Neuronal stem cell (in vitro differentiated cells): ENCODE data around the gene TBC1D7.

Source experiments
- DNase-seq: peaks from one replicate; pipeline ENCODE4 v3.0.0-alpha.2; 2013; ENCODE audit warnings: low spot score
- H2AFZ ChIP-seq: one replicate; pipeline ENCODE4 v1.6.1; 2013; ENCODE audit warnings: mild to moderate bottlenecking, low read length, inconsistent platforms
- H2AK5ac ChIP-seq: 2 replicates; pipeline ENCODE4 v1.6.1; 2013; ENCODE audit warnings: low read depth, mild to moderate bottlenecking, inconsistent platforms, low read length, moderate library complexity, mixed read lengths
- H2BK120ac ChIP-seq: 2 replicates; pipeline ENCODE4 v1.6.1; 2013; ENCODE audit warnings: low read depth, mild to moderate bottlenecking, inconsistent platforms, low read length, moderate library complexity, mixed read lengths
- H2BK12ac ChIP-seq: one replicate; pipeline ENCODE4 v1.6.1; 2013; ENCODE audit warnings: low read length, inconsistent platforms
- H2BK15ac ChIP-seq: 2 replicates; pipeline ENCODE4 v1.6.1; 2013; ENCODE audit warnings: mild to moderate bottlenecking, low read length, inconsistent platforms, mixed read lengths
- H2BK5ac ChIP-seq: one replicate; pipeline ENCODE4 v1.6.1; 2013; ENCODE audit warnings: inconsistent platforms, mild to moderate bottlenecking, low read length, moderate library complexity
- H3K14ac ChIP-seq: one replicate; pipeline ENCODE4 v1.6.1; 2013; ENCODE audit warnings: low read length, inconsistent platforms
- H3K18ac ChIP-seq: 2 replicates; pipeline ENCODE4 v1.6.1; 2013; ENCODE audit warnings: low read length, inconsistent platforms
- H3K23ac ChIP-seq: 2 replicates; pipeline ENCODE4 v1.6.1; 2013; ENCODE audit warnings: low read depth, mild to moderate bottlenecking, mixed read lengths, low read length, inconsistent platforms; ENCODE audit not compliant: poor library complexity
- H3K27ac ChIP-seq: replicated peaks from 3 replicates; pipeline ENCODE4 v1.5.1; 2013; ENCODE audit warnings: low read length, inconsistent platforms
- H3K27me3 ChIP-seq, 3 experiments: 2 replicates each; pipeline ENCODE4 v1.6.1; 2013; ENCODE audit warnings: low read length in 3 of 3, mild to moderate bottlenecking in 2 of 3, inconsistent platforms in 1 of 3, low read depth in 1 of 3, mixed read lengths in 1 of 3, moderate library complexity in 1 of 3; ENCODE audit not compliant: control insufficient read depth in 3 of 3, insufficient read depth in 3 of 3
- H3K36me3 ChIP-seq, 2 donors: replicated peaks in 1 of 2; 2 replicates each; pipeline ENCODE4 v1.6.1; 2013; ENCODE audit warnings: low read length in 2 of 2; ENCODE audit not compliant: control insufficient read depth in 2 of 2, insufficient read depth in 2 of 2
- H3K4ac ChIP-seq: 2 replicates; pipeline ENCODE4 v1.6.1; 2013; ENCODE audit warnings: inconsistent platforms, mild to moderate bottlenecking, low read length, moderate library complexity
- H3K4me1 ChIP-seq, 2 donors: 1 replicate in 1 of 2; 2 replicates in 1 of 2; pipeline ENCODE4 v1.6.1; 2013; ENCODE audit warnings: low read length in 2 of 2, low read depth in 1 of 2; ENCODE audit not compliant: control insufficient read depth in 2 of 2, insufficient read depth in 1 of 2
- H3K4me2 ChIP-seq: one replicate; pipeline ENCODE4 v1.6.1; 2013; ENCODE audit warnings: mild to moderate bottlenecking, low read length, inconsistent platforms; ENCODE audit not compliant: insufficient read depth, poor library complexity, severe bottlenecking
- H3K4me3 ChIP-seq, 2 donors: 2 replicates each; pipeline ENCODE4 v1.5.1; 2013; ENCODE audit warnings: low read length in 2 of 2, mild to moderate bottlenecking in 2 of 2, inconsistent platforms in 1 of 2, moderate library complexity in 1 of 2
- H3K79me1 ChIP-seq: one replicate; pipeline ENCODE4 v1.6.1; 2013; ENCODE audit warnings: low read depth, mild to moderate bottlenecking, inconsistent platforms, low read length, moderate library complexity
- H3K9ac ChIP-seq: one replicate; pipeline ENCODE4 v1.6.1; 2013; ENCODE audit warnings: mild to moderate bottlenecking, low read depth, low read length, inconsistent platforms; ENCODE audit not compliant: poor library complexity
- H3K9me3 ChIP-seq, 2 donors: replicated peaks in 1 of 2; 2 replicates each; pipeline versions ENCODE3 to v1.6.1; 2013; ENCODE audit warnings: low read length in 2 of 2, mild to moderate bottlenecking in 2 of 2, inconsistent platforms in 1 of 2, low read depth in 1 of 2, mixed read lengths in 1 of 2, moderate library complexity in 1 of 2; ENCODE audit not compliant: control insufficient read depth in 2 of 2, insufficient read depth in 1 of 2
- H4K8ac ChIP-seq: one replicate; pipeline ENCODE4 v1.6.1; 2013; ENCODE audit warnings: low read depth, mild to moderate bottlenecking, inconsistent platforms, low read length, moderate library complexity
- H4K91ac ChIP-seq: one replicate; pipeline ENCODE4 v1.6.1; 2013; ENCODE audit warnings: low read length, low read depth, mild to moderate bottlenecking, inconsistent platforms; ENCODE audit not compliant: poor library complexity
- WGBS, 2 donors: extraction: QIAGEN DNeasy Blood & Tissue Kit; methylation state at CpG; one replicate each; pipeline ENCODE4 v1.1.7; 2013; ENCODE audit warnings: missing lambda C conversion rate in 2 of 2, mixed read lengths in 1 of 2; ENCODE audit not compliant: insufficient read length in 2 of 2, insufficient replicate concordance in 1 of 2; ENCODE audit errors: extremely low coverage in 2 of 2; 5-methylcytosine and 5-hydroxymethylcytosine counted together

Gene TBC1D7

GRCh38 chr6:13336553-13336952 lies 8.2 kb upstream of the TBC1D7 start:
- Histone ChIP-seq H2AFZ (peak overlapping the region; percentile 59), H4K8ac (no peak overlapping the region), H3K4ac (no peak overlapping the region), H2AK5ac (no peak overlapping the region), H3K4me3 (no peak overlapping the region), H3K4me1 (no peaks in the 10 kb centered on the region), H3K18ac (no peak overlapping the region), H4K91ac (no peak overlapping the region), H2BK15ac (no peak overlapping the region), H3K79me1 (no peaks in the 10 kb centered on the region), H3K36me3 (no peaks in the 10 kb centered on the region), H3K27me3 (peaks cover 0 to 11% (median 0%) of the 10 kb centered on the region in 3 experiments), H3K27ac (no peak overlapping the region), H3K23ac (no peak overlapping the region), H3K4me2 (no peak overlapping the region), H2BK12ac (no peak overlapping the region), H3K9me3 (peaks cover 2 to 6% of the 10 kb centered on the region in 2 donors), H2BK5ac (no peak overlapping the region), H3K14ac (no peak overlapping the region), H3K9ac (no peak overlapping the region), H2BK120ac (no peak overlapping the region)
- peak; percentile 76 for DNase-seq
- WGBS, 2 donors: no CpG with 5 or more reads among the region's 11 CpGs

- H4K8ac ChIP-seq: no peak overlapping the region
- no peak overlapping the region for H2BK5ac ChIP-seq
- H3K79me1 ChIP-seq: no peaks in the 10 kb centered on the region
- H3K9me3 ChIP-seq: no peaks in the 10 kb centered on the region
- H2BK12ac ChIP-seq: no peak overlapping the region
- no peak overlapping the region for H2BK120ac ChIP-seq
- peaks cover 0 to 10% (median 0%) of the 10 kb centered on the region in 3 experiments for H3K27me3 ChIP-seq
- DNase-seq: no peak
- no peak overlapping the region for H3K23ac ChIP-seq
- no peak overlapping the region for H3K9ac ChIP-seq
- no peak overlapping the region for H3K18ac ChIP-seq
- no peak overlapping the region for H3K4ac ChIP-seq
- no peak overlapping the region for H2AK5ac ChIP-seq
- no peak overlapping the region for H3K14ac ChIP-seq
- H4K91ac ChIP-seq: no peak overlapping the region
- no peak overlapping the region for H3K4me3 ChIP-seq
- H2BK15ac ChIP-seq: no peak overlapping the region
- no peak overlapping the region for H3K27ac ChIP-seq
- no peak overlapping the region for H2AFZ ChIP-seq
- H3K4me1 ChIP-seq: no peaks in the 10 kb centered on the region
- WGBS, 2 donors: no CpG with 5 or more reads among the region's 3 CpGs
- no peak overlapping the region for H3K4me2 ChIP-seq
- no peaks in the 10 kb centered on the region for H3K36me3 ChIP-seq
Observed at GRCh38 chr6:13334953-13335352, 6.6 kb upstream of the TBC1D7 start.

GRCh38 chr6:13332349-13332706 lies 4.0 kb upstream of the TBC1D7 start:
- H3K18ac ChIP-seq: no peak overlapping the region
- no peaks in the 10 kb centered on the region for H3K79me1 ChIP-seq
- no peak overlapping the region for H4K8ac ChIP-seq
- no peak overlapping the region for H4K91ac ChIP-seq
- no peak overlapping the region for H3K9ac ChIP-seq
- no peaks in the 10 kb centered on the region for H3K36me3 ChIP-seq
- H3K4ac ChIP-seq: no peak overlapping the region
- no peak overlapping the region for H2AFZ ChIP-seq
- H3K4me1 ChIP-seq: peaks cover 2% of the 10 kb centered on the region in 2 donors
- no peak overlapping the region for H2BK15ac ChIP-seq
- no peak overlapping the region for H3K14ac ChIP-seq
- WGBS, 2 donors: no CpG with 5 or more reads among the region's 2 CpGs
- no peak overlapping the region for H2BK120ac ChIP-seq
- H2BK12ac ChIP-seq: no peak overlapping the region
- peaks cover 0 to 10% (median 0%) of the 10 kb centered on the region in 3 experiments for H3K27me3 ChIP-seq
- no peak for DNase-seq
- no peak overlapping the region for H2AK5ac ChIP-seq
- H3K4me2 ChIP-seq: no peak overlapping the region
- H3K23ac ChIP-seq: no peak overlapping the region
- H3K9me3 ChIP-seq: no peaks in the 10 kb centered on the region
- H3K27ac ChIP-seq: no peak overlapping the region
- H2BK5ac ChIP-seq: no peak overlapping the region
- H3K4me3 ChIP-seq: no peak overlapping the region

- H3K9me3 ChIP-seq: no peaks in the 10 kb centered on the region
- H3K27me3 ChIP-seq: peaks cover 0 to 10% (median 0%) of the 10 kb centered on the region in 3 experiments
- H3K4me2 ChIP-seq: no peak overlapping the region
- peaks cover 2 to 4% of the 10 kb centered on the region in 2 donors for H3K4me1 ChIP-seq
- no peaks in the 10 kb centered on the region for H3K36me3 ChIP-seq
- no CpG with 5 or more reads among the region's 13 CpGs for WGBS, 2 donors
- H3K4ac ChIP-seq: no peak overlapping the region
- no peak overlapping the region for H3K14ac ChIP-seq
- no peak overlapping the region for H3K9ac ChIP-seq
- no peak overlapping the region for H3K4me3 ChIP-seq
- no peak overlapping the region for H2AK5ac ChIP-seq
- DNase-seq: no peak
- H2AFZ ChIP-seq: no peak overlapping the region
- H2BK120ac ChIP-seq: no peak overlapping the region
- H4K91ac ChIP-seq: no peak overlapping the region
- no peak overlapping the region for H4K8ac ChIP-seq
- no peaks in the 10 kb centered on the region for H3K79me1 ChIP-seq
- H3K23ac ChIP-seq: no peak overlapping the region
- no peak overlapping the region for H3K18ac ChIP-seq
- no peak overlapping the region for H2BK15ac ChIP-seq
- H3K27ac ChIP-seq: no peak overlapping the region
- H2BK12ac ChIP-seq: no peak overlapping the region
- H2BK5ac ChIP-seq: no peak overlapping the region
Observed at GRCh38 chr6:13331516-13332348, 3.4 kb upstream of the TBC1D7 start.
